SU-DHL-6 (cell line): ENCODE measurements around the gene COBL.

Experiments used
- CTCF ChIP-seq: fragments of 200-600 bp; sonication (generic); IDR thresholded peaks from one replicate; pipeline ENCODE4 v1.5.1; 2017; ENCODE audit warnings: antibody characterized with exemption, mild to moderate bottlenecking, low read length, moderate library complexity; ENCODE audit not compliant: insufficient read depth, poor library complexity, severe bottlenecking
- EZH2phosphoT487 ChIP-seq: fragments of 200-600 bp; sonication (generic), shearing (Covaris generic); conservative IDR thresholded peaks from 2 replicates; pipeline ENCODE4 v1.6.1; 2018; ENCODE audit warnings: mild to moderate bottlenecking, antibody characterized with exemption, low read length, moderate library complexity, mixed read lengths

GRCh38 chr7:51260516-51260915, 56.1 kb downstream of the COBL start:
- TF ChIP-seq CTCF: no peak
- TF ChIP-seq EZH2phosphoT487: no peak
